GM12878 (cell line): ENCODE results near the gene MEIOC. TPM values are rescaled to one million over a fixed set of nuclear protein-coding genes. Genes with fewer than 3 reads are reported as not detected.

Experiments used
- ATAC-seq: fragments of 200-7000 bp; cut with Tn5 transposase; 3 replicates; pipeline ENCODE4 v1.9.1; 2020; ENCODE audit warnings: mild to moderate bottlenecking, moderate library complexity
- Bru-seq: library from RNA; stranded (reverse); fragments of 400-500 nt; gene quantifications from one replicate; lab custom pipeline; 2021; lab: Mats Ljungman, UMichigan
- BruChase-seq, 2 experiments: library from RNA; stranded (reverse); fragments of 400-500 nt; gene quantifications; one replicate each; lab custom pipeline; 2021; lab: Mats Ljungman, UMichigan
- BruUV-seq: library from RNA; stranded (reverse); fragments of 400-500 nt; replicated peaks from 2 replicates; lab custom pipeline; 2021; lab: Mats Ljungman, UMichigan
- CTCF ChIA-PET: fragments of 300-600 bp; sonication (Branson Sonifier 250); formaldehyde crosslinking; extraction: SDS; loops from one replicate; lab custom pipeline; 2021; ENCODE audit warnings: inconsistent platforms; lab: Yijun Ruan, JAX
- POLR2A ChIA-PET: fragments of 350-600 bp; formaldehyde crosslinking; extraction: SDS; loops from one replicate; lab custom pipeline; 2021; ENCODE audit warnings: inconsistent platforms; lab: Charles Lee
- RAD21 ChIA-PET: fragments of 300-600 bp; sonication (Branson Sonifier 250); formaldehyde crosslinking; loops from one replicate; lab custom pipeline; 2023; ENCODE audit warnings: antibody characterized with exemption; ENCODE audit not compliant: unreplicated experiment; lab: Charles Lee
- SMC1A ChIA-PET: fragments of 300-600 bp; sonication (Branson Sonifier 250); formaldehyde crosslinking; loops from one replicate; lab custom pipeline; 2023; ENCODE audit not compliant: unreplicated experiment, uncharacterized antibody; lab: Charles Lee
- DNase-seq: peaks from one replicate; pipeline ENCODE4 v3.0.0-alpha.2; 2011; ENCODE audit warnings: low read depth, low spot score
- FAIRE-seq: peaks from 3 replicates; lab custom pipeline; 2011; peaks lifted over from hg19 to GRCh38; lab: Jason Lieb, UNC
- H2AFZ ChIP-seq: 2 replicates; pipeline ENCODE4 v1.6.0; 2011; ENCODE audit warnings: low read depth, low read length, control low read depth; ENCODE audit not compliant: control insufficient read depth
- H3K27ac ChIP-seq: 2 replicates; pipeline ENCODE4 v1.5.1; 2011; ENCODE audit warnings: control low read depth; ENCODE audit not compliant: control insufficient read depth, insufficient read depth
- H3K27me3 ChIP-seq, 2 experiments: replicated peaks in 1 of 2; 2 replicates each; pipeline versions ENCODE4 v1.6.0 to v1.6.1; 2011; ENCODE audit warnings: low read length in 1 of 2; ENCODE audit not compliant: control insufficient read depth in 2 of 2, insufficient read depth in 2 of 2
- H3K36me3 ChIP-seq, 2 experiments: 2 replicates each; pipeline ENCODE4 v1.5.1; 2011; ENCODE audit warnings: low read length in 1 of 2; ENCODE audit not compliant: control insufficient read depth in 2 of 2, insufficient read depth in 2 of 2
- H3K4me1 ChIP-seq: 2 replicates; pipeline ENCODE4 v1.6.1; 2011; ENCODE audit warnings: mild to moderate bottlenecking, low read length, moderate library complexity, mixed read lengths; ENCODE audit not compliant: control insufficient read depth, insufficient read depth
- H3K4me2 ChIP-seq: 2 replicates; pipeline ENCODE4 v1.6.0; 2011; ENCODE audit warnings: control low read depth; ENCODE audit not compliant: control insufficient read depth, insufficient read depth
- H3K4me3 ChIP-seq: fragments of 200-600 bp; sonication (generic); 2 replicates; pipeline ENCODE4 v1.5.1; 2016
- H3K79me2 ChIP-seq: 2 replicates; pipeline ENCODE4 v1.6.0; 2011; ENCODE audit warnings: low read length; ENCODE audit not compliant: control insufficient read depth, insufficient read depth
- H3K9ac ChIP-seq: 2 replicates; pipeline ENCODE4 v1.8.0; 2011; ENCODE audit warnings: low read length, control low read depth, mixed read lengths; ENCODE audit not compliant: control insufficient read depth, insufficient read depth
- H3K9me3 ChIP-seq: replicated peaks from 3 replicates; pipeline ENCODE4 v1.5.1; 2011; ENCODE audit warnings: mild to moderate bottlenecking, low read length; ENCODE audit not compliant: control insufficient read depth, insufficient read depth
- H4K20me1 ChIP-seq: 2 replicates; pipeline ENCODE4 v1.6.0; 2011; ENCODE audit not compliant: control insufficient read depth, insufficient read depth
- BHLHE40 ChIP-seq, 2 experiments: fragments of 450-650 bp in 1 of 2; IDR thresholded peaks; 2 replicates each; pipeline ENCODE4 v1.6.1; 2011 to 2017; ENCODE audit warnings: low read depth in 2 of 2, borderline replicate concordance in 1 of 2, improper control_type of control experiment in 1 of 2, low read length in 1 of 2, mild to moderate bottlenecking in 1 of 2
- GABPA ChIP-seq: IDR thresholded peaks from 2 replicates; pipeline ENCODE4 v1.6.1; 2014; ENCODE audit warnings: antibody characterized with exemption, low read depth, mild to moderate bottlenecking, inconsistent platforms
- NFYB ChIP-seq: IDR thresholded peaks from 2 replicates; pipeline ENCODE4 v1.6.1; 2011; ENCODE audit warnings: low read depth, mild to moderate bottlenecking, low read length, improper control_type of control experiment, moderate library complexity; ENCODE audit not compliant: insufficient read depth
- PML ChIP-seq: IDR thresholded peaks from 2 replicates; pipeline ENCODE4 v1.6.1; 2012; ENCODE audit warnings: low read length, inconsistent platforms
- SRF ChIP-seq, 2 experiments: IDR thresholded peaks; 2 replicates each; pipeline ENCODE4 v1.6.1; 2011; ENCODE audit warnings: low read depth in 2 of 2, low read length in 2 of 2, mild to moderate bottlenecking in 1 of 2, moderate library complexity in 1 of 2
- WGBS: methylation state at CpG from one replicate; pipeline ENCODE4 v1.1.6; 2016; ENCODE audit warnings: low lambda C conversion rate; ENCODE audit not compliant: insufficient replicate concordance, insufficient coverage; ENCODE audit errors: missing lambda C conversion rate; 5-methylcytosine and 5-hydroxymethylcytosine counted together
- in situ Hi-C: fragments of 300-500 bp; cut with MboI; formaldehyde crosslinking; loops from 9 replicates; pipeline ENCODE4 v1.14.3; 2018; ENCODE audit warnings: mixed read lengths
- intact Hi-C: fragments of 100-400 bp; cut with micrococcal nuclease; formaldehyde crosslinking; loops from one replicate; pipeline ENCODE4 v1.14.2; 2022; ENCODE audit not compliant: unreplicated experiment
- long read RNA-seq, 2 experiments: library from polyadenylated mRNA; unstranded; transcript quantifications; one replicate each; pipeline ENCODE4 v2.0.0, GENCODE V29; 2019 to 2020
- polyA minus RNA-seq, 3 experiments: library from RNA; depleted of rRNA, polyadenylated mRNA; stranded (reverse); fragments of >200 nt; gene quantifications; 2 replicates each; pipeline ENCODE4 v1.2.3, GENCODE V29; 2011
- polyA plus RNA-seq, 11 experiments: library from polyadenylated mRNA; depleted of rRNA in 4 of 11; unstranded in 6 of 11; stranded (reverse) in 5 of 11; fragments of >200 nt; fragmentation: Nextera tagmentation in 4 of 11; fragmentation: Illumina TruSeq in 1 of 11; extraction: Ambion mirVana in 4 of 11; extraction: Trizol in 1 of 11; gene quantifications; 1 replicate in 1 of 11; 2 replicates in 10 of 11; pipeline versions ENCODE4 v1.2.1 to v1.2.3, GENCODE V29; 2011 to 2016; ENCODE audit warnings: inconsistent platforms in 2 of 11, missing spikeins in 2 of 11, low read depth in 1 of 11
- total RNA-seq, 4 experiments: library from RNA; depleted of rRNA in 3 of 4; stranded (reverse); fragments of >200 nt in 3 of 4; fragmentation: Illumina TruSeq in 1 of 4; extraction: Trizol in 1 of 4; gene quantifications; 2 replicates each; pipeline versions ENCODE4 v1.2.1 to v1.2.3, GENCODE V29; 2013 to 2021

MEIOC gene
- 0.38 and 0.95 TPM in 2 replicates for total RNA-seq (2013; cell fraction: nucleolus; rRNA removed)
- total RNA-seq (2014; rRNA removed) = not detected in 2 replicates
- total RNA-seq (2014; rRNA removed; fragmentation: Illumina TruSeq; extraction: Trizol) = 0.04 TPM in 1 of 2 replicates, not detected in the other
- not detected in 2 replicates for total RNA-seq (2021)
- 0.42 TPM for polyA plus RNA-seq (2011; ENCODE audit: low read depth)
- 0.03 TPM in 1 of 2 replicates, not detected in the other for polyA plus RNA-seq (2011; rRNA removed)
- polyA plus RNA-seq (2011; cell fraction: cytosol; rRNA removed) = 0.03 and 0.07 TPM in 2 replicates
- 0.15 and 0.19 TPM in 2 replicates for polyA plus RNA-seq (2011; cell fraction: nucleus; rRNA removed)
- polyA plus RNA-seq (2012) = 0.11 and 0.36 TPM in 2 replicates
- polyA plus RNA-seq (2014; fragmentation: Illumina TruSeq; extraction: Trizol) = 0.01 and 1.3 TPM in 2 replicates
- polyA plus RNA-seq (2014; fragmentation: Nextera tagmentation; extraction: Ambion mirVana) = under 1 TPM; 0.11 to 0.13 TPM
- 0.27 TPM in 1 of 2 replicates, not detected in the other for polyA plus RNA-seq (2014; rRNA removed)
- under 1 TPM; 0.47 to 0.48 TPM for polyA plus RNA-seq (2016; fragmentation: Nextera tagmentation; extraction: Ambion mirVana)
- polyA minus RNA-seq (2011; rRNA and poly(A)+ RNA removed) = not detected in 2 replicates
- polyA minus RNA-seq (2011; cell fraction: cytosol; rRNA and poly(A)+ RNA removed) = not detected in 2 replicates
- 0.19 and 0.24 TPM in 2 replicates for polyA minus RNA-seq (2011; cell fraction: nucleus; rRNA and poly(A)+ RNA removed)
- percentile 13 among the genes with signal in this experiment for Bru-seq, nascent RNA
- BruChase-seq, experiment 1, labeled RNA remaining after a 6-hour chase = percentile 9 among the genes with signal in this experiment
- BruChase-seq, experiment 2, labeled RNA remaining after a 2-hour chase = percentile 5 among the genes with signal in this experiment
- long read RNA-seq, experiment 1 = 0 reads
- long read RNA-seq, experiment 2, partial matches to known transcripts = 0 of 4 reads
- long read RNA-seq, experiment 2, other reads (novel, unspliced or antisense) = 4 of 4 reads

GRCh38 chr17:44655983-44656710 is at the start of gene MEIOC:
TSS of gene MEIOC (plus strand) at chr17:44656468. CDS start at chr17:44656614, 146 bp downstream.
- SMC1A ChIA-PET = no interaction called here
- H3K4me2 ChIP-seq = peak within 1 kb of the TSS; percentile 3; the same call in 1 of the 2 replicates
- no peak for FAIRE-seq

More at GRCh38 chr17:44655983-44656710, at the start of gene MEIOC:
- no peaks in the 10 kb centered on the region for H3K36me3 ChIP-seq
- intact Hi-C loops = no loop called here
- DNase-seq (no peak), ATAC-seq (peak; percentile 62)
- no peaks in the 10 kb centered on the region for H3K4me1 ChIP-seq
- POLR2A ChIA-PET = no interaction called here
- no peaks in the 10 kb centered on the region; the same call in 2 of the 3 replicates for H3K9me3 ChIP-seq
- H3K27ac ChIP-seq = no peak within 1 kb of the TSS
- no peaks in the 10 kb centered on the region for H4K20me1 ChIP-seq
- H3K79me2 ChIP-seq = no peaks in the 10 kb centered on the region
- peak within 1 kb of the TSS; percentile 3 for H2AFZ ChIP-seq
- no peak within 1 kb of the TSS for H3K9ac ChIP-seq
- 38% methylated on average over 37 of the region's 57 CpGs for WGBS
- in situ Hi-C loops = no loop called here
- RAD21 ChIA-PET = no interaction called here
- CTCF ChIA-PET = interaction anchor here (0.6 kb wide), 1 partner anchor 159 kb away, joined by 3 read pairs; no protein-coding TSS in a partner anchor
- no TSS peak for BruUV-seq
- TF ChIP-seq NFYB (peak; percentile 24; the same call in 1 of the 2 replicates), BHLHE40 (IDR thresholded peaks at IDR 0.05; ENCODE audit: borderline replicate concordance in 1 of 2, low read depth in 2 of 2, low read length in 1 of 2) (peak in 1 of 2 experiments; percentile 60; a peak in 2 of 4 replicates), SRF (IDR thresholded peaks at IDR 0.05; ENCODE audit: low read depth in 2 of 2, low read length in 2 of 2) (no peak), GABPA (no peak), PML (no peak)
- H3K27me3 ChIP-seq = peaks cover 0 to 2% of the 10 kb centered on the region in 2 experiments; a peak in 2 of 4 replicates
- no peak within 1 kb of the TSS; the same call in 1 of the 2 replicates for H3K4me3 ChIP-seq
